Nucleus accumbens (tissue), 56 donors: ENCODE data around the gene ADAMTS2.

Experiments used
- DNase-seq, 56 donors: peaks; one replicate each; lab custom pipeline; 2025; lab: John Stamatoyannopoulos, UW

ADAMTS2 gene

DNA sequence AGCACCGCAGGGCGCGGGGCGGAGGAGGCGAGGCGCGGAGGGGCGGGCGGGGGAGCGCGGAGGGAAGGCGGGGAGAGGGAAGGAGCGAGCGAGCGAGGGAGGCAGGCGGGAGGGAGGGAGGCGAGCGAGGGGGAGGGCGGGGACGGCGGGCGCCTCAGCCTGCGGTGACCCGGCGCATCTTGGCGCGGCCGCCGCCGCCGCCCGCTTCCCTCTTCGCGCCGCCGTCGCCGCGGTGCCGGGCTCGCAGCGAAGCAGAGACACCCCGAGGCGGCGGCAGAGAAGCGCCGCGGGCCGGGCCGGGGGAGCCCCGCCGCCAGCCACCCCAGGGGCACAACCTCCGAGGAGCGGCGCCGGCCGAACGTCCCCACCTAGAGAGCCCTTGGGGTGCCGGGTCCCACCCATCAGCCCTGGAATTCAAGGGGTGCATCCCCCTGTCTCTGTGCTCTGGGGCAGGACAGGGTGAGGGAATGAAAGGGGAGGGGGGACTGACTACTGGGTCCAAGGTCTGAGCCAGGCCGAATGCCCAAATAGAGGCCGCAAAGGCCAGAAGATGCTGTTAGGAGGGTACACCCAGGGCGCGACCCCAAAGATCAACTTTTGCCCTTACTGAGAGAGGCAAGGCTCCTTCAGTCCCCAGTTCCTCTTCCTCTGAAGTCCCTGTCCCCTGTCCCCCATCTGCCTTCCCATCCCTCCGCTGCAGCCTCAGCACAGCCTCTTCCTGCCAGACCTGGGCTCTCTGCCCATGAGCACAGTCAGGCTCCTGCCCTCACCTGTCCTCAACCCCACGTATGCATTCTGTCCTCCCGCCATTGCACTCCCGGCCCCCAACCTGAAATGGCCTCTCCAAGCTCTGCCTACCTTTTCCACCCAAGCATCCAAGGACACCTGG, at the start of gene ADAMTS2:
ADAMTS2 (minus strand) TSS at position 29 of the 889 bp plus-strand sequence. CDS start 133 bp downstream, outside the sequence.
- peak in 29 of 56 donors; percentile 4 to 64 (median 29) for DNase-seq

DNA sequence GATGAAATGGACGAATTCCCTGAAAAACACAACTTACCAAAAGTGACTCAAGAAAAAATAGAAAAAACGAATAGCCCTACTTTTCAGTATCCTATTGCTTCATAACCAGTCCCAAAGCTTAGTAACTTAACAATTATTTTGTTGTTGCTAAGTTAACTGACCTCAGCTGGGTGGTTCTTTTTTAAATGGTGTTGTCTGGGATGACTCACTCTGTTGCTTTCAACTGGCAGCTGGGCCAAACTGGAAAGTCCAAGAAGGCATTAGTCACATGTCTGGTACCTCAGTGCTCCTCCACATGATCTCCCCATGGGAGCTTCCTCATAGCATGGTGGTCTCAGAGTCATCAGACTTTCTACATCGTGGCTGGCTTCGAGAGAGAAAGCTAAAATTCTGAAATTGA, 47.8 kb upstream of the ADAMTS2 start:
- no peak for DNase-seq

DNA sequence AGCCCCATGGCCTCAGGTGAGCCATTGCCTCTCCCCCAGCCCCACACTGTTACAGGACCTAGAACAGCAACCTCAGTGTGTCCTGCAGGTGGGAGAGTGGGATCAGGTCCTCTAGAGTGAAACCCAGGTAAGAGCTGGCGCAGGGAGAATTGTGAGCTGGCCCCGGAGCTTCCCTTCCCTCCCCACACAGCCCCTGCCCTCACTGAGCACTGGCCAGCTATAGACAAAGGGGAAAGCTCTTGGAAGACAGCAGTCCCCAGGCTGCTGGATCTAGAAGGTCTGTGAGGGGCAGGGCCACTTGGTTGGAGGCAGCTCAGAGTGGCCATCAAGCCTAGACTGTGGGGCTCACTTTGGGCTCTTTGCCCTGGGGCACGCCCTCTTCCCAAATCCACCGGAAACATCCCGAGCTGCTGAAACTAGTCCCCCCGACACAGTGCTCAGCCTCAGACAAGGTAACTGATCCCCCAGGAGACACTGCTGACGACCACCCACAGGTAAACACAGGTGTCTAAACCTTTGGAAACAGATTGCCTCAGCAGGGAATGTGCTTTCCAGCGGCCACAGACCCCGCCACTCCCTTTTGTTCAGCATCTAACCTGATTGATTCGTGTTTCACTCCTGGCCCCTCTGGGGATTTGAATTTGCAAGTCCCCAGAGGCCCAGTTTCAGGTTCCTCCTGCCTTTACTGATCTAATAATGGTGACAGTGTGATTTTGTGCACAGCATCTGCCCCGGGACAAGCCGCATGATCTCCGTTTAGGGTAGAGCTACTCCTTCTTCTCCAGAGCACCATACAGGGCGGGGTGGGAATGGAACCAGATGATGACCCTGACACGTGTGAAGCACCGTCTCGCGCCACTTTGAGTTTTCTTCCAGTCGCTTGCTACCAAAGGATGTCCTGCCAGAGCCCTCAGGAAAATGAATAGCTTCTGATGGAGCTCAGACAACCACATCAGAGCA, 42.2 kb upstream of the ADAMTS2 start:
- DNase-seq: no peak

DNA sequence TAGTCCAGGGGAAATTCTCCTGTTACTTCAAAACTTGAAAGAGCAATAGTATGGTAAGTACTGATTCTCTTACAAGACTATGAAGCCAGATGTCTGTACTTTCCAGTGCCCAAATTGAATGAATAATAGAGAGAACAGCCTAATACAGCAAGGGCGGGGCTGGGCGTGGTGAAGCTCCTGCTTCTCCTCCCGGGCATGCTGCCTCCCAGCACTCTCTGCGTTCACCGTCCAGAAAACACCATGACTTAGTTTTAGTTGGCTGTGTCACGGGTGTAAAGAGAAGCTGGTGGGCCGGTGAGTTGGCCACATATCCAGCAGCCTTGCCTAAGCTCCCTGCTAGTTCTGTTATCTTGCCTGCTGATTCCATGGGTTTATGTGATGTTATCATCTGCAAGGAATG, 40.7 kb upstream of the ADAMTS2 start:
- DNase-seq: no peak

DNA sequence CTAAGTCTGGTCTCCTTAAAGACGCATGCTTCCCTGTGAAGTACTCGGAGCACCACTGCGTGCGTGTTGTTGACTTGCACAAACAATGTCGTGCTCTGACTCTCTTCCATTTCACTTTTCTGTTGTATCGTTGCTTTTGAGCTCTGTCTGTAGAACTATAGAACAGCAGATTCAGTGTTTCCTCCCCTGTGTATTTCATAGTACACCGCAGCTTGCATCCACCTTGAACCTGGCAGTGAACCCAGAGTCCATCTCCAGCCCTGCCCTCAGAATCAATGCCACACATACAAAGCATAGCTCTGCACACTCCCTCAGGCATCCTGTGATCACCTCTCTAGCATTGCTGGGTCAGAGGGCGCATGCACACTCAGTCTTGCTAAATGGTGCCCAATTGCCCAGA, 37.2 kb upstream of the ADAMTS2 start:
- DNase-seq: no peak

DNA sequence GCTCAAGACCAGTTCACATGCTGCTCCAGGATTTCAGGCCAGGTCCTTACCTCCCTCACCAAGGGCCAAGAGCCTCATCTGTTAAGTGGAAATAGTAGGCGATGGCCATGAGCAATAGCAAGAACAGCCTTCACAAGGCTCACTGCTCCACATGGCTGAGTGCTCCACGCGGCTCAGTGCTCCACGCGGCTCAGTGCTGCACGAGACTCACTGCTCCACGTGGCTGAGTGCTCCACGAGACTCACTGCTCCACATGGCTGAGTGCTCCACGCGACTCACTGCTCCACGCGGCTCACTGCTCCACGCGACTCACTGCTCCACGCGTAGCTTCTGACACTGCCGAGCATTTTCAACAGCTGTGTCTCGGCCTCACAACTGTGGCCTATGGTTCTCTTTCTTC, 36.4 kb upstream of the ADAMTS2 start:
- no peak for DNase-seq

DNA sequence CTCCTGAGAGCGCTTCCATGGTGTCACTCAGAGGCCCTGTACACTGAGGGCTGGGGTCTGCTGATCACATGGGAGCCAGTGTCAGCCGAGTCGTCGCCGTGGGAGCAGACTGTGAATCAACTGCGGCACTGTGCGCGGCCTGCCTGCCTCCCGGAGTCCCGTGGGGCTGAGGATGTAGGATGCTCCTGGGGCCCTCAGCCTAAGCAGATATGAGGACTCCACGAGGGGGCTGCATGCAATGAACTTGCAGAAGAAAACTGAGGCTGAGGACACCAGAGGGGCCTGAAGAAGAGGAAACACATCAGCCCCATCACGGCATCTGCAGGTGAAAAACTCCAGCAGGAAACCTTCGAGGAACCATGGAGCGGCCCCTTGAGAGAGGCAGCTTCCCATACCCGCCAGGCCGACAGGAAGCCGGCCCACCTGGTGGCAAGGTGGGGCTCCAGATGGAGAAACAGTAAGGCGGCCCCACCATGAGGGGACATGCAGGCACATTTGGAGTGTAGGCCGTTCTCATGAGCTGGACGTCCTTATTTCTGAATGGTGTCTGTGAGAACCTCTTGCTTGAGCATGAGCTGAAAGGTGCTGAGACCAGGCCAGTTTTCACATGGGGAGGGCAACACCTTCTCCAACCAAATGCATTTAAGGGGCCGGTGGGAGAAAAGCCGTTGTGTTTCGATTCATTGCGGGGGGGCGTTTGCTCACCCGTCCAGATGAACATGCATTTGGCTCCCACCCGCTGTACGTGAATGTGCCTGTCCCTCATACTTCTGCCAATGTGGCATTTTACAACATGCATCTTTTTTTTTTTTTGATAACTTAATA, 35.2 kb upstream of the ADAMTS2 start:
- DNase-seq: no peak

DNA sequence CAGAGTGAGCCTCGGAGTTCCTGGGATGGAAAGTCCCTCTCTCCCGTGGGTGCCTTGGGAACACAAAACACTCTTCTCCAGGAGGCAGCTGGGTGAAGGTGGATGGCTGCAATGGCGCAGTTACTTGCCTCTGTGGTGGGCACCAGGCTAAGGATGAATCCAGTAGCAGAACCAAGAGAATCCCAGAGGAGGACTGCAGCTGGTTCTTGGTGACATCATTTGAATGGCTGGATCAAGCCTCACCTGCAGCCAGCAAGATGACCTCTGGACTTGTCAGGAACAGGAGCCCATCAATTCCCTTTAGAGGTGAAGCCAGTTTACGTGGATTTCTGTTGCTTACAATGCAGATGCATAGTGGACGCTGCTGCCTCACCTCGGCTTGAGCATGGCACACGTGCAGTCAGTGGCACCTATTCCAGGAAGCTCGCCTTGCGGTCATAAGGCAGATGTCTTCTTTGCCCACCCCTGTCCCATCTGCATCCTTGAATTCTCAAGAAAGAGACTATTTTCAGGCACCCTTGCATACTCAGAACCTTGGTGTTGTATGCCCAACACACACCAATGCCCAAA, 34.1 kb upstream of the ADAMTS2 start:
- DNase-seq: no peak

DNA sequence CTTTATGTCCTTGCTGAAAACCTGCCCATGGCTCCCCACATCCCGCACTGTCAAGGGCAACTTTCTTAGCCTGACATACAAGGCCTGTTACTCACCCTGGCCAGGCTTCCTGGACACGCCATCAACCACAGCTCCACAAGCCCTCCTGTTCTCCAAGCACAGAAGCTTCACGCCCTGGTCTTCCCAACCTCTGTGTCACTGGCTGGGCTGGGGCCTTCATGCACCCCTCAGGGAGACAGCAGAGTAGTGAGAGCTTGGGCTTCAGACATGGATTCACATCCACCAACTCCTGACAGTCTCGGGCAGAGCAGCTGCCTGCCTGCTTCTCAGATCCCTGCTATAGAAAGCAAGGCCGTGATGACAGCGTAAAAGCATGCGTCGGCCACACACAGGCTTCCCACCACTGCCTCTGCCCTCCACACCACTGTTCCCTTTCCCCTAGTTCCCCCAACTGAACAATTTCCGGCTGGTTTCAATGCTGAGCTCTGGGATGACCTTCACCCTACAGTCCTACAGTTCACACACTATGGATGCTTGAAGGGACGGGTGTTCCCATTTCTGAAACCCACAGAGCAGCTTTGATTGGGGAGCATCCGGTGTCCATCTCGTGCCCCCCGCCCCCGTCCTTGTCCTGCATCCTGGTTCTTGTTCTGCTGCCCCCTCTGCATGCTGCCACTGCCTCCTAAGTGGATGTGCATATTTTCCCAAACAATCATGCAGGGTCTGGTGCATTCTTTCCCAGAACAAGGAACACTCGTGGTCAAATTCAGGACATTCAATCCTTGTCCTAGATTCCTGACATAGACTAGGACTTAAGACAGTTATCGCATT, 33.4 kb upstream of the ADAMTS2 start:
- no peak for DNase-seq

DNA sequence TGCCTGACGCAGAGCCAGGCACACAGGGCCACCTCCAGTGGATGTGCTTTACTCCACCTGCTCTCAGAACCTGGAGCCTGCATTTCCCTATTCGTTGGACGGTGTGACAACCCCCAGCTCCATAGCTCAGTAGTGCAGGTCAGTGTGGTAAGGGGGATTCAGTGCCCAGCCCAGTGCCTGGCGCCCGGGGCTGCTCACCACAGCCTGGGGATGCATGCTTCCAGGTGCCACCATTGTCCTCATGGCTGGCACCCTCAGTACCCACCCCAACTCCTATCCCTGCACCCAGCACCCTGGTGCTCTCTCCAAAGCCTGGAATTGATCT, 32.8 kb upstream of the ADAMTS2 start:
- no peak for DNase-seq

DNA sequence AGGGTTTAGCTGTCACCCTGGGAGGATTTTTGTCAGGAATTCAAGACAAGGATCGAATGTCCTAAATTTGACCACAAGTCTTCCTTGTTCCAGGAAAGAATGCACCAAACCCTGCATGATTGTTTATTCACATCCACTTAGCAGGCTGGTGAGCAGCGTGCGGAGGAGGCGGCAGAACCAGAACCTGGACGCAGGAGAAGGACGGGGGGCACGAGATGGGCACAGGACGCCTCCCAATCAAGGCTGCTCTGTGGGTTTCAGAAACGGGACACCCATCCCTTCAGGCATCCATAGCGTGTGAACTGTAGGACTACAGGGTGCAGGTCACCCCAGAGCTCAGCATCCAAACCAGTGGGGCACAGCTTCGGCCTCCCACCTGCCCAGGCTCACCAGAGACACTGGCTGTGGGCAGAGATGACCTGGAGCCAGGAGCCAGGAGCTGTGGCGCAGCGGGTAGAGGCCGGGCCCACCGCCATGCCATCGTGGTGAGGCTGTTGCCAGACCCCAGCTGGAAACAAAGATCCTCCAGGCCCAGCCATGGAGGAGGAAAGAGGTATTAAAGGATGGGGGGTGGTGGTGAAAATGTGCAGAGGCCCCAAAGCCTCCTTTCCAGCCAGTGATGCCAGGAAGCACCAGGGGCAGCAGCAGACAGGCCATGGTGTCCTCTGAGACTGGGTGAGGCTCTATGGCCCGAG, 32.3 kb upstream of the ADAMTS2 start:
- DNase-seq: no peak

DNA sequence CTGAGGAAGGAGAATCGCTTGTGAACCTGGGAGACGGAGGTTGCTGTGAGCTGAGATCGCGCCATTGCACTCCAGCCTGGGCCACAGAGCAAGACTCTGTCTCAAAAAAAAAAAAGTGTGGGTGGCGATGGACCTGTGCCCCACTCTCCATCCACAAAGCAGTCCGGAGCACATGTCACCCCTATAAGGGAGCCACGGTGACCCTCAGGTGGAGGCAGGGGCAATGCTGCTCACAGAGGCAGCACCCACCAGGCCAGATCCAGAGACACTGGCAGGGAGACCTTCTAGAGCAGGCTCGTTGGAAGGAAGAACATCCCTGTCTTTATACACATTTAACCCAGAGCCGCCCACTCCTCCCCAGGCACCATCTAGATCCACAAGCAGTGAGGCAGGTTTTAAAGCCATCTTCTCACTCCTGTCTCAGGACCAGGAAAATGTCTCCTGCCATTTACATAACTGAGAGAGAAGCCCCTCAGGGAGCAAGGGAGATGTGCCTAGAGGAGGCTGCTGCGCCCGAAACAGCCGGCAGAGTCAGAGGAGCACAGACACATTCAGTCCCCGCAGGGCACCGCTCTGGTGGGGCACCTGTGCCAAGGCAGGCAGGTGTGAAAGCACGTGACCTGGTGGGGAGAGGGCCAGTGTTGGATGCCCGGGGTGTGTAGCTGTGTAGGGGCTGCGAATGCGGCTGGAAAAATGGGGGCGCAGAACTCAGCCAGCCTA, 31.6 kb upstream of the ADAMTS2 start:
- DNase-seq: no peak

DNA sequence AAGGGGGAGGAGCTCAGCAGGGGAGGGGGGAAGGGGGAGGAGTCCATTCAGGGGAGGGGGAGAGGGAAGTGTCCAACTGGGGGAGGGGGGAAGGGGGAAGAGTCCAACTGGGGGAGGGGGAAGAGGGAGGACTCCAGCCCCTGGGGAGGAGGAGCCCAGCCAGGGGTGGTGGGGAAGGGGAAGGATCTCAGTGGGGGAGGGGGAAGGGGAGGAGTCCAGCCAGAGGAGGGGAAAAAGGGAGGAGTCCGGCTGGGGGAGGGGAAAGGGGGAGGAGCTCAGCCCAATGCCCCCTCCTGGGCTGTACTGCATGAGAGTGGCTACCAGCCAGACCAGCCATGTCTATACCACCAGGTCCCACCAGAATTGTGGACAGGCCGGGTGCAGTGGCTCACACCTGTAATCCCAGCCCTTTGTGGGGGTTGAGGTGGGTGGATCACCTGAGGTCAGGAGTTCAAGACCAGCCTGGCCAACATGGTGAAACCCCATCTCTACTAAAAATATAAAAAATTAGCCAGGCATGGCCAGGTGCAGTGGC, 30.6 kb upstream of the ADAMTS2 start:
- DNase-seq: no peak

DNA sequence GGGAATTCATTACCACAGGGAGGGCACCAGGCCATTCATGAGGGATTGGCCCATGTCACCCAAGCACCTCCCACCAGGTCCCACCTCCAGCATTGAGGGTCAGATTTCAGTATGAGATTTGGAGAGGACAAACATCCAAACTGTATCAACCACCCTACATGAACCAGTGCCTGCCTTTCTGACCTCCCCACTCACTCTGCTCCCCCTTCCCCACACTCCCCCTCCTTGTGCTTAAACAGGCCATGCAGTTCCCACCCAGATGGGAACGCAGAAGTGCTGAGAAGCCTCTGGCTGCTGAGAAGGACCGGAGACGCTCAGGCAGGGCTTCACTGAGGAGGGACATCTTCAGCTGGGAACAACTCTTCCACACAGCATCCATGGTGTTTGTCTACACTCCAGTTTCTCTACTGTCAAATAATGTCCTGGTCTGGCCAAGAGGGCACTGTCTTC, 30.0 kb upstream of the ADAMTS2 start:
- no peak for DNase-seq

DNA sequence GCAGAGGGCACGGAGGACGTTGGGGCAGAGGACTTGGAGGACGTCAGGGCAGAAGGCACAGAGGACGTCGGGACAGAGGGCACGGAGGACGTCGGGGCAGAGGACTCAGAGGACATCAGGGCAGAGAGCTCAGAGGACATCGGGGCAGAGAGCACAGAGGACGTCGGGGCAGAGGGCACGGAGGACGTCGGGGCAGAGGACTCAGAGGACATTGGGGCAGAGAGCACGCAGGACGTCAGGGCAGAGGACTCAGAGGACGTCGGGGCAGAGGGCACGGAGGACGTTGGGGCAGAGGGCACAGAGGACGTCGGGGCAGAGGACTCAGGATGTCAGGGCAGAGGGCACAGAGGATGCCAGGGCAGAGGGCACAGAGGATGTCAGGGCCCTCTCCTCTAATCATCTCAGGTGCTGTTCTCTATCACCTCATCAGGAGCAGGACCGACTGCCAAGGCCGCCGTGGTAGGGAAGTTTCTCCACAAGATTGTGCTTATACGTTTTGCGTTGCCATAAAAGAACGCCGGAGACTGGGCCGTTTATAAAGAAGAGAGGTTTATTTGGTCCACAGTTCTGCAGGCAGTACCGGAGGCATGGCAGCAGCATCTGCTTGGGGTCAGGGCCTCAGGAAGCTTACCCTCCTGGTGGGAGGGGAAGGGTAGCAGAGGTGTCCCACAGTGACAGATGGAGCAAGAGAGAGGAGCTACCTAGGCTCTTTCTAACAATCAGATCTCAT, 29.4 kb upstream of the ADAMTS2 start:
- DNase-seq: no peak

DNA sequence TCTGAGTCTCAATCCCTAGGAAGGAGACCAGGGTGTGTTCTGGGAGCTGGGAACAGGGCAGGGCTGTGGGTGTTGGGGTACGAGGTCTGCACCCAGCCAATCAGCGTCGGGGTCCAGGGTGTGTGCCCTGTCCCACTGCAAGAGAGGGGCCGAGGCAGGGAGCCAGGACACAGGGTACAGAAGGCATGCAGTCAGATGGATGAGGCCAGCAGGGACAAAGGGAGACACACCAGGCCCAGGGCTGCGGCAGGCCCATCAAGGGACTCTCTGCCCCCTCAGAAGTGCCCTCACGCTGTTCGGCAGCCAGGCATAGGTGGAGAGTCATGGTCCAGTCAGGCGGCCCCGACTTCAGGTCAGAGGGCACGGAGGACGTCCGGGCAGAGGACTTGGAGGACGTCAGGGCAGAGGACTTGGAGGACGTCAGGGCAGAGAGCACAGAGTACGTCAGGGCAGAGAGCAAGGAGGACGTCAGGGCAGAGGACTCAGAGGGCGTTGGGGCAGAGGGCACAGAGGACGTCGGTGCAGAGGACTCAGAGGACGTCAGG, 28.8 kb upstream of the ADAMTS2 start:
- no peak for DNase-seq
